Smooth muscle cell (in vitro differentiated cells): Measurements from ENCODE around the gene SMPD3. TPM values are rescaled to one million over a fixed set of nuclear protein-coding genes. Genes with fewer than 3 reads are reported as not detected.

ENCODE experiments used
- DNase-seq: peaks from one replicate; lab custom pipeline; 2025; ENCODE audit not compliant: unreplicated experiment; lab: John Stamatoyannopoulos, UW
- H2AFZ ChIP-seq: fragments of 200-600 bp; sonication (generic); 2 replicates; pipeline ENCODE4 v1.6.0; 2016; ENCODE audit warnings: antibody characterized with exemption, low read depth, mild to moderate bottlenecking
- H3F3A ChIP-seq: fragments of 200-600 bp; sonication (generic); 2 replicates; pipeline ENCODE4 v1.6.0; 2017; ENCODE audit warnings: antibody characterized with exemption, low read depth
- H3K27ac ChIP-seq: fragments of 200-600 bp; sonication (generic); 2 replicates; pipeline ENCODE4 v1.5.1; 2016; ENCODE audit warnings: low read depth, mild to moderate bottlenecking
- H3K27me3 ChIP-seq: fragments of 200-600 bp; sonication (generic); 2 replicates; pipeline ENCODE4 v1.6.1; 2016; ENCODE audit warnings: low read depth, mild to moderate bottlenecking
- H3K36me3 ChIP-seq: fragments of 200-600 bp; sonication (generic); 2 replicates; pipeline ENCODE4 v1.5.1; 2016; ENCODE audit warnings: low read depth
- H3K4me1 ChIP-seq: fragments of 200-600 bp; sonication (generic); 2 replicates; pipeline ENCODE4 v1.5.1; 2016; ENCODE audit warnings: low read depth
- H3K4me2 ChIP-seq: fragments of 200-600 bp; sonication (generic); 2 replicates; pipeline ENCODE4 v1.6.0; 2016; ENCODE audit warnings: mild to moderate bottlenecking
- H3K4me3 ChIP-seq: fragments of 200-600 bp; sonication (generic); 2 replicates; pipeline ENCODE4 v1.5.1; 2016; ENCODE audit warnings: mild to moderate bottlenecking
- H3K79me2 ChIP-seq: fragments of 200-600 bp; sonication (generic); 2 replicates; pipeline ENCODE4 v1.6.0; 2016; ENCODE audit warnings: low read depth, mild to moderate bottlenecking
- H3K9ac ChIP-seq: fragments of 200-600 bp; sonication (generic); 2 replicates; pipeline ENCODE4 v1.6.0; 2016; ENCODE audit warnings: low read depth
- H3K9me3 ChIP-seq: fragments of 200-600 bp; sonication (generic); replicated peaks from 2 replicates; pipeline ENCODE4 v1.5.1; 2016; ENCODE audit warnings: low read depth
- H4K20me1 ChIP-seq: fragments of 200-600 bp; sonication (generic); 2 replicates; pipeline ENCODE4 v1.6.0; 2016; ENCODE audit warnings: low read depth
- WGBS: methylation state at CpG from one replicate; pipeline ENCODE4 v1.1.7; 2016; ENCODE audit warnings: low lambda C conversion rate; 5-methylcytosine and 5-hydroxymethylcytosine counted together
- polyA plus RNA-seq: library from polyadenylated mRNA; unstranded; fragments of >200 nt; fragmentation: Nextera tagmentation; extraction: Ambion mirVana; gene quantifications from 2 replicates; pipeline ENCODE4 v1.2.1, GENCODE V29; 2016
- total RNA-seq: library from RNA; depleted of rRNA; stranded (reverse); fragments of >200 nt; gene quantifications from 2 replicates; pipeline ENCODE4 v1.2.3, GENCODE V29; 2014
- TF ChIP-seq, protein P1 (sequence below): fragments of 200-600 bp; sonication (generic); IDR thresholded peaks from 2 replicates; pipeline ENCODE4 v1.5.1; 2017; ENCODE audit warnings: borderline replicate concordance, mild to moderate bottlenecking, antibody characterized with exemption; ENCODE audit not compliant: insufficient read depth, poor library complexity, severe bottlenecking

SMPD3 gene
- total and polyA plus RNA-seq, 2 experiments from 2014 or later: 0.63 to 0.73 TPM

DNA sequence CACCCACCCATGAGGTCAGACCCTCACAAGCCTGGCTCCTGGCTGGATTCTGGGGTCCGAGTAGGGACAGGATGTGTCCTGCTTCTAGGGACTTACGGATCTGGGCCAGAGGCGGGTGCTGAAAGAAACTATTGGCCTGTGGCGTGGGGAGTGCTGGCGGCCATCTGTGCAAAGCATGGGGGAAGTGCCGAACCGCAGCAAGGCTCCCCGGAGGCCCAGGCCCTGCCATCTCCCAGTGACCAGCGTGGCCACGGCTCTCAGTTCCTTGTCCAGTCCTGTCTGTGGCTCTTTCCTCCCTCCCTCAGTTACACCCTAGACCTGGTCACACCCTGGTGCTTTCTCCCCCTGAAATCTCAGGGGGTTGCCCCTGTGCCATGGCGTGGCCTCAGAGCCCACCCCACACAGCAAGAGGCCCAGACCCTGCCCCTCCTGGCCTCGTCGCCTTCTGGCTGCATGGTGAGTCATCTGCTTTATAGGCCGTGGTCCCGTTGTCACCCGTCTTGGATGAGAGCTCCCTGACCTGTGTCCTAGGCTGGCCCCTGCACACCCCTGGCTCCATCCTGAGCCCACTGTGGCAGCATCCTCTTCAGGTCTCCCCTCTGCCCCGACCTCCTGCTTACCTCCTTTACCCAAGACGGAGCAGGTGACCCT lies 83.0 kb downstream of the SMPD3 start:
- Histone ChIP-seq H2AFZ (no peak overlapping the region), H3K27ac (no peak overlapping the region), H3F3A (no peaks in the 10 kb centered on the region), H3K9me3 (no peaks in the 10 kb centered on the region), H3K36me3 (no peaks in the 10 kb centered on the region), H3K4me2 (peak overlapping the region; percentile 44), H3K9ac (no peak overlapping the region), H3K4me1 (no peaks in the 10 kb centered on the region), H3K4me3 (no peak overlapping the region), H3K27me3 (no peaks in the 10 kb centered on the region), H4K20me1 (no peaks in the 10 kb centered on the region), H3K79me2 (no peaks in the 10 kb centered on the region)
- 52% methylated on average over 18 of the region's 18 CpGs for WGBS
- TF ChIP-seq, protein P1, sequence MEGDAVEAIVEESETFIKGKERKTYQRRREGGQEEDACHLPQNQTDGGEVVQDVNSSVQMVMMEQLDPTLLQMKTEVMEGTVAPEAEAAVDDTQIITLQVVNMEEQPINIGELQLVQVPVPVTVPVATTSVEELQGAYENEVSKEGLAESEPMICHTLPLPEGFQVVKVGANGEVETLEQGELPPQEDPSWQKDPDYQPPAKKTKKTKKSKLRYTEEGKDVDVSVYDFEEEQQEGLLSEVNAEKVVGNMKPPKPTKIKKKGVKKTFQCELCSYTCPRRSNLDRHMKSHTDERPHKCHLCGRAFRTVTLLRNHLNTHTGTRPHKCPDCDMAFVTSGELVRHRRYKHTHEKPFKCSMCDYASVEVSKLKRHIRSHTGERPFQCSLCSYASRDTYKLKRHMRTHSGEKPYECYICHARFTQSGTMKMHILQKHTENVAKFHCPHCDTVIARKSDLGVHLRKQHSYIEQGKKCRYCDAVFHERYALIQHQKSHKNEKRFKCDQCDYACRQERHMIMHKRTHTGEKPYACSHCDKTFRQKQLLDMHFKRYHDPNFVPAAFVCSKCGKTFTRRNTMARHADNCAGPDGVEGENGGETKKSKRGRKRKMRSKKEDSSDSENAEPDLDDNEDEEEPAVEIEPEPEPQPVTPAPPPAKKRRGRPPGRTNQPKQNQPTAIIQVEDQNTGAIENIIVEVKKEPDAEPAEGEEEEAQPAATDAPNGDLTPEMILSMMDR: no peak
- DNase-seq: no peak

- peak overlapping the region; percentile 28 for H3K4me2 ChIP-seq
- H4K20me1 ChIP-seq: no peaks in the 10 kb centered on the region
- H3F3A ChIP-seq: no peaks in the 10 kb centered on the region
- no peaks in the 10 kb centered on the region for H3K36me3 ChIP-seq
- 49% methylated on average over 14 of the region's 14 CpGs for WGBS
- H3K27me3 ChIP-seq: no peaks in the 10 kb centered on the region
- H3K4me1 ChIP-seq: no peaks in the 10 kb centered on the region
- TF ChIP-seq, protein P1: peak; percentile 31
- no peak overlapping the region for H3K9ac ChIP-seq
- no peak overlapping the region for H2AFZ ChIP-seq
- no peak overlapping the region for H3K4me3 ChIP-seq
- no peak overlapping the region for H3K27ac ChIP-seq
- no peaks in the 10 kb centered on the region for H3K9me3 ChIP-seq
- no peaks in the 10 kb centered on the region for H3K79me2 ChIP-seq
- DNase-seq: no peak
Observed at GRCh38 chr16:68364561-68364998, 83.7 kb downstream of the SMPD3 start.

GRCh38 chr16:68363658-68364521 lies 84.4 kb downstream of the SMPD3 start:
- no peak overlapping the region for H2AFZ ChIP-seq
- no peak overlapping the region for H3K4me3 ChIP-seq
- no peaks in the 10 kb centered on the region for H4K20me1 ChIP-seq
- no peak overlapping the region for H3K9ac ChIP-seq
- H3K27me3 ChIP-seq: no peaks in the 10 kb centered on the region
- H3K9me3 ChIP-seq: no peaks in the 10 kb centered on the region
- WGBS: 82% methylated on average over 21 of the region's 22 CpGs
- no peak for DNase-seq
- H3K4me2 ChIP-seq: peak overlapping the region; percentile 28
- H3K4me1 ChIP-seq: no peaks in the 10 kb centered on the region
- H3K36me3 ChIP-seq: no peaks in the 10 kb centered on the region
- H3K79me2 ChIP-seq: no peaks in the 10 kb centered on the region
- no peak overlapping the region for H3K27ac ChIP-seq
- TF ChIP-seq, protein P1: no peak
- H3F3A ChIP-seq: no peaks in the 10 kb centered on the region
